Measurements from ENCODE around the gene MOB1B.

Gene MOB1B

GRCh38 chr4:70940134-70940533 is 38.0 kb downstream of the MOB1B start:
- no peak for TF ChIP-seq CTCF (IDR thresholded peaks at IDR 0.05; ENCODE audit: extremely low read depth, missing control alignments)
- no peak for DNase-seq (ENCODE audit: low spot score)

- no peak for DNase-seq (ENCODE audit: low spot score)
These were observed 40.9 kb downstream of the MOB1B start for GRCh38 chr4:70943114-70943513.

GRCh38 chr4:70945046-70945445 is 42.9 kb downstream of the MOB1B start:
- no peak for DNase-seq (ENCODE audit: low spot score)
- no peak for TF ChIP-seq CTCF (IDR thresholded peaks at IDR 0.05; ENCODE audit: extremely low read depth, missing control alignments)

More at GRCh38 chr4:70943114-70943513, 40.9 kb downstream of the MOB1B start:
- TF ChIP-seq CTCF (IDR thresholded peaks at IDR 0.05; ENCODE audit: extremely low read depth, missing control alignments), result no peak

GRCh38 chr4:70945452-70946055 is 43.4 kb downstream of the MOB1B start:
- no peak for DNase-seq (ENCODE audit: low spot score)
- TF ChIP-seq CTCF (IDR thresholded peaks at IDR 0.05; ENCODE audit: extremely low read depth, missing control alignments), result no peak

GRCh38 chr4:70946939-70947338 is 44.8 kb downstream of the MOB1B start:
- TF ChIP-seq CTCF (IDR thresholded peaks at IDR 0.05; ENCODE audit: extremely low read depth, missing control alignments), result no peak

GRCh38 chr4:70948665-70949260 is 46.6 kb downstream of the MOB1B start:
- TF ChIP-seq CTCF (IDR thresholded peaks at IDR 0.05; ENCODE audit: extremely low read depth, missing control alignments), result peak; percentile 6
- DNase-seq (ENCODE audit: low spot score), result no peak

More at GRCh38 chr4:70946939-70947338, 44.8 kb downstream of the MOB1B start:
- no peak for DNase-seq (ENCODE audit: low spot score)

GRCh38 chr4:70954032-70954431 is 51.9 kb downstream of the MOB1B start:
- DNase-seq (ENCODE audit: low spot score), result no peak
- TF ChIP-seq CTCF (IDR thresholded peaks at IDR 0.05; ENCODE audit: extremely low read depth, missing control alignments), result no peak

All from GM20000 (cell line).